NOMO-1 treated with DMSO at 0.1 percent for 48 hours (cell line): ENCODE measurements around the gene ZNF426.

Experiments used
- DNase-seq: peaks from one replicate; lab custom pipeline; 2025; ENCODE audit not compliant: unreplicated experiment; lab: John Stamatoyannopoulos, UW

Gene ZNF426

GRCh38 chr19:9498183-9498902, 40.1 kb downstream of the ZNF426 start, which contains the start of gene ZNF560:
TSS of gene ZNF560 (minus strand) at chr19:9498616. CDS start at chr19:9475313, 23,303 bp downstream.
- DNase-seq = no peak

DNA sequence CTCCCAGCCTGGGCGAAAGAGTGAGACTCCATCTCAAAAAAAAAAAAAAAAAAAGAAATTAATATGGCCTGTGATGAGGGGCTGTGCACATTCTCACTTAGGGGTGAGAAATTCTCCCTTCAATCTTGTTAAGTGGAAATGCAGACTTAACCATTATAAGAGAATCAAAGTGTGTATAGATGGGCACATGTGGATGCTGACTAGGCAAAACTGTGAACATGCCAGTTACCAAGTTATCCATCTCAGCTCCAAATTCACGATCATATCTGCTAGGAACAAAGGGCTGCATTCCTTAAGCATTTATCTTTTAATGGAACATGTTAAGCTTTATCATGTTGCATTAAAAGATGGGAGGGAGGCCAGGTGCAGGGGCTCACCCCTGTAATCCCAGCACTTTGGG, 44.3 kb downstream of the ZNF426 start:
- no peak for DNase-seq

DNA sequence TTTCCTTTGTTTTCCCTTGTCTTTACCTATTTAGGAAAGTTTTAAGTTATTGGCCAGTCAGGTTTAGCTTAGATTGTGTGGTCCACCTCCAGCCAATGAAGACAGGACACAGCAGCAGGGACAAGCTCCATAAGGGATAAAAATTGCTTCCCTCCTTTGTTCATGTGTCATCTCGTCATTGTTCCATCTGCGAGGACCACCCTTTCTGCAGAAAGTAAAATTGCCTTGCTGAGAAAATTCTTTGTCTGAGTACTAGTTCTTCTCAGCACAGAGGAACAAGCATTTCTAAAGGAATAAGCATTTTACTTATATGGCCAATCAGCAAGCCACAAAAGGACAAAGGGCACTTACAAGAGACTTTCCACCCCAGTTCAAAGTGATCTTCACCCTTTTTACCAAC, 51.4 kb downstream of the ZNF426 start:
- DNase-seq = no peak

- no peak for DNase-seq
Observed at GRCh38 chr19:9485140-9485539, 53.3 kb downstream of the ZNF426 start.

- no peak for DNase-seq
Observed at GRCh38 chr19:9474975-9475374, 63.5 kb downstream of the ZNF426 start.
